HL-60 (cell line): ENCODE results near the gene EXOSC3.
A peak's percentile ranks its signal among the peaks of the same experiment; 100 is the strongest.

Source experiments
- DNase-seq, 2 experiments: peaks; one replicate each; pipeline ENCODE4 v3.0.0-alpha.2; 2010 to 2020; ENCODE audit warnings: low read depth in 1 of 2, low spot score in 1 of 2
- H3K27ac ChIP-seq: fragments of 250-450 bp; sonication (Bioruptor Pico); replicated peaks from 2 replicates; pipeline ENCODE4 v1.5.1; 2020; ENCODE audit warnings: mild to moderate bottlenecking, moderate library complexity
- H3K27me3 ChIP-seq: fragments of 250-450 bp; sonication (Bioruptor Pico); 2 replicates; pipeline ENCODE4 v1.5.1; 2021; ENCODE audit warnings: mild to moderate bottlenecking, moderate library complexity; ENCODE audit not compliant: insufficient read depth, poor library complexity, severe bottlenecking
- H3K4me3 ChIP-seq: replicated peaks from 2 replicates; pipeline ENCODE4 v1.5.1; 2011; ENCODE audit warnings: mild to moderate bottlenecking, control low read depth, low read length; ENCODE audit not compliant: insufficient read depth
- CTCF ChIP-seq: IDR thresholded peaks from one replicate; pipeline ENCODE4 v1.5.1; 2011; ENCODE audit warnings: low read length, control low read depth, inconsistent platforms; ENCODE audit not compliant: insufficient read depth
- GABPA ChIP-seq: IDR thresholded peaks from 2 replicates; pipeline ENCODE4 v1.6.1; 2012; ENCODE audit warnings: low read depth
- POLR2AphosphoS5 ChIP-seq: IDR thresholded peaks from 2 replicates; pipeline ENCODE4 v1.6.1; 2012; ENCODE audit warnings: low read depth
- REST ChIP-seq: IDR thresholded peaks from 2 replicates; pipeline ENCODE4 v1.6.1; 2012; ENCODE audit warnings: low read depth; ENCODE audit not compliant: insufficient replicate concordance
- SPI1 ChIP-seq: IDR thresholded peaks from 2 replicates; pipeline ENCODE4 v1.6.1; 2012; ENCODE audit warnings: low read depth, mild to moderate bottlenecking, borderline replicate concordance

EXOSC3 gene

GRCh38 chr9:37745970-37746369 lies 38.9 kb downstream of the EXOSC3 start:
- H3K27me3 ChIP-seq: no peaks in the 10 kb centered on the region
- H3K27ac ChIP-seq: no peak overlapping the region
- no peak overlapping the region for H3K4me3 ChIP-seq
- no peak for TF ChIP-seq SPI1
- no peak for TF ChIP-seq CTCF
- TF ChIP-seq POLR2AphosphoS5: no peak
- TF ChIP-seq GABPA: no peak
- TF ChIP-seq REST: no peak
- peak in 1 of 2 experiments; percentile 14 for DNase-seq

- TF ChIP-seq SPI1 (no peak), REST (no peak), GABPA (no peak)
- H3K4me3 ChIP-seq: no peak overlapping the region
- no peak for DNase-seq
- H3K27ac ChIP-seq: no peak overlapping the region
- no peaks in the 10 kb centered on the region for H3K27me3 ChIP-seq
Observed at GRCh38 chr9:37740631-37741328, 44.1 kb downstream of the EXOSC3 start.

- no peak for DNase-seq
- Histone ChIP-seq H3K27ac (no peak overlapping the region), H3K4me3 (no peak overlapping the region), H3K27me3 (no peaks in the 10 kb centered on the region)
- TF ChIP-seq SPI1: no peak
Observed at GRCh38 chr9:37740128-37740527, 44.7 kb downstream of the EXOSC3 start.

GRCh38 chr9:37739222-37739621 lies 45.6 kb downstream of the EXOSC3 start:
- TF ChIP-seq POLR2AphosphoS5 (no peak), SPI1 (no peak), REST (no peak), GABPA (no peak), CTCF (no peak)
- DNase-seq: no peak
- H3K27ac ChIP-seq: no peak overlapping the region
- H3K4me3 ChIP-seq: no peak overlapping the region
- no peaks in the 10 kb centered on the region for H3K27me3 ChIP-seq
